SK-N-SH (cell line): Measurements from ENCODE around the gene RCAN1. TPM values are rescaled to one million over a fixed set of nuclear protein-coding genes. Genes with fewer than 3 reads are reported as not detected.

Experiments used
- CTCF ChIA-PET: fragments of 300-600, 350-600 bp; formaldehyde crosslinking; extraction: SDS; loops from one replicate; lab custom pipeline; 2021; lab: Yijun Ruan, JAX
- POLR2A ChIA-PET: fragments of 350-600 bp; sonication (Branson Sonifier 250); formaldehyde crosslinking; extraction: SDS; loops from one replicate; lab custom pipeline; 2020; ENCODE audit warnings: antibody characterized with exemption, inconsistent platforms; lab: Yijun Ruan, JAX
- DNase-seq: peaks from one replicate; pipeline ENCODE4 v3.0.0; 2012
- H2AFZ ChIP-seq: fragments of 200-600 bp; sonication (generic); 2 replicates; pipeline ENCODE4 v1.8.1; 2016; ENCODE audit warnings: antibody characterized with exemption, mild to moderate bottlenecking, low read depth
- H3F3A ChIP-seq: fragments of 200-600 bp; sonication (generic); replicated peaks from 2 replicates; pipeline ENCODE3; 2016; ENCODE audit warnings: antibody characterized with exemption, mild to moderate bottlenecking; ENCODE audit not compliant: insufficient read depth
- H3K27ac ChIP-seq, 2 experiments: fragments of 200-500 bp in 1 of 2; fragments of 200-600 bp in 1 of 2; sonication (Bioruptor generic) in 1 of 2; sonication (generic), shearing (Covaris generic) in 1 of 2; 2 replicates each; pipeline versions ENCODE4 v1.5.1 to v1.6.1; 2014 to 2016; ENCODE audit warnings: low read depth in 2 of 2, inconsistent platforms in 1 of 2, low read length in 1 of 2, mild to moderate bottlenecking in 1 of 2, mixed read lengths in 1 of 2
- H3K27me3 ChIP-seq: fragments of 200-600 bp; sonication (generic), shearing (Covaris generic); 2 replicates; pipeline ENCODE4 v1.6.1; 2016; ENCODE audit warnings: mixed run types; ENCODE audit not compliant: insufficient read depth
- H3K36me3 ChIP-seq, 2 experiments: fragments of 200-500 bp in 1 of 2; fragments of 200-600 bp in 1 of 2; sonication (Bioruptor generic) in 1 of 2; sonication (generic) in 1 of 2; replicated peaks in 1 of 2; 2 replicates each; pipeline versions ENCODE3 to v1.5.1; 2014 to 2016; ENCODE audit warnings: low read length in 1 of 2, mild to moderate bottlenecking in 1 of 2; ENCODE audit not compliant: insufficient read depth in 2 of 2, control insufficient read depth in 1 of 2
- H3K4me1 ChIP-seq, 2 experiments: fragments of 200-500 bp in 1 of 2; fragments of 200-600 bp in 1 of 2; sonication (Bioruptor generic) in 1 of 2; sonication (generic), shearing (Covaris generic) in 1 of 2; 2 replicates each; pipeline versions ENCODE4 v1.5.1 to v1.6.1; 2014 to 2016; ENCODE audit warnings: low read depth in 1 of 2, low read length in 1 of 2, mixed run types in 1 of 2; ENCODE audit not compliant: insufficient read depth in 2 of 2, control insufficient read depth in 1 of 2
- H3K4me2 ChIP-seq: fragments of 200-600 bp; sonication (generic), shearing (Covaris generic); 2 replicates; pipeline ENCODE4 v1.6.1; 2017; ENCODE audit warnings: mixed run types
- H3K4me3 ChIP-seq, 2 experiments: fragments of 200-500 bp in 1 of 2; fragments of 200-600 bp in 1 of 2; sonication (Bioruptor generic) in 1 of 2; sonication (generic), shearing (Covaris generic) in 1 of 2; 2 replicates each; pipeline versions ENCODE4 v1.5.1 to v1.8.1; 2014 to 2016; ENCODE audit warnings: low read depth in 2 of 2, inconsistent platforms in 1 of 2, low read length in 1 of 2, mild to moderate bottlenecking in 1 of 2, mixed read lengths in 1 of 2, moderate library complexity in 1 of 2
- H3K79me2 ChIP-seq: fragments of 200-600 bp; sonication (generic); 2 replicates; pipeline ENCODE4 v1.8.1; 2017; ENCODE audit warnings: mild to moderate bottlenecking; ENCODE audit not compliant: insufficient read depth
- H3K9ac ChIP-seq: fragments of 200-600 bp; sonication (generic); 2 replicates; pipeline ENCODE4 v1.6.1; 2017; ENCODE audit warnings: mixed run types
- H3K9me2 ChIP-seq: fragments of 200-600 bp; sonication (generic); 2 replicates; pipeline ENCODE4 v1.6.1; 2017; ENCODE audit warnings: mixed run types
- H3K9me3 ChIP-seq: fragments of 200-600 bp; sonication (generic); 2 replicates; pipeline ENCODE4 v1.6.1; 2017; ENCODE audit warnings: mixed run types, mild to moderate bottlenecking, moderate library complexity
- H4K20me1 ChIP-seq: fragments of 200-600 bp; sonication (generic); 2 replicates; pipeline ENCODE4 v1.6.1; 2017; ENCODE audit warnings: mild to moderate bottlenecking, mixed run types; ENCODE audit not compliant: insufficient read depth
- ELF1 ChIP-seq: IDR thresholded peaks from 2 replicates; pipeline ENCODE4 v1.4.0; 2012
- EP300 ChIP-seq, 2 experiments: IDR thresholded peaks; 2 replicates each; pipeline versions ENCODE4 v1.4.0 to v1.6.1; 2012; ENCODE audit warnings: borderline replicate concordance in 1 of 2, low read depth in 1 of 2, low read length in 1 of 2
- EZH2phosphoT487 ChIP-seq: fragments of 200-600 bp; sonication (generic); IDR thresholded peaks from 2 replicates; pipeline ENCODE4 v1.6.1; 2017; ENCODE audit warnings: low read depth, mixed run types, mild to moderate bottlenecking, antibody characterized with exemption, moderate library complexity, borderline replicate concordance
- FOSL2 ChIP-seq: IDR thresholded peaks from 2 replicates; pipeline ENCODE4 v1.4.0; 2012; ENCODE audit warnings: low read depth, mild to moderate bottlenecking, moderate library complexity, borderline replicate concordance
- FOXJ3 ChIP-seq: sonication (generic); formaldehyde crosslinking; IDR thresholded peaks from 2 replicates; pipeline ENCODE4 v1.5.1; 2020; ENCODE audit warnings: mild to moderate bottlenecking, missing genetic modification reagents
- FOXM1 ChIP-seq: IDR thresholded peaks from 2 replicates; pipeline ENCODE4 v1.4.0; 2012; ENCODE audit warnings: low read depth, mild to moderate bottlenecking
- MXI1 ChIP-seq: IDR thresholded peaks from 2 replicates; pipeline ENCODE4 v1.6.1; 2012; ENCODE audit warnings: mild to moderate bottlenecking, low read depth, low read length, improper control_type of control experiment
- NFIC ChIP-seq: IDR thresholded peaks from 2 replicates; pipeline ENCODE4 v1.4.0; 2012; ENCODE audit warnings: borderline replicate concordance
- NRF1 ChIP-seq: IDR thresholded peaks from 2 replicates; pipeline ENCODE4 v1.6.1; 2012; ENCODE audit warnings: low read depth, mild to moderate bottlenecking, low read length
- POLR2AphosphoS5 ChIP-seq: IDR thresholded peaks from 2 replicates; pipeline ENCODE4 v1.6.1; 2012; ENCODE audit warnings: low read depth, low read length
- RAD21 ChIP-seq: IDR thresholded peaks from 2 replicates; pipeline ENCODE4 v1.6.1; 2012; ENCODE audit warnings: mild to moderate bottlenecking, low read length
- RFX5 ChIP-seq: IDR thresholded peaks from 2 replicates; pipeline ENCODE4 v1.6.1; 2012; ENCODE audit warnings: mild to moderate bottlenecking, improper control_type of control experiment, low read length
- SMC3 ChIP-seq: IDR thresholded peaks from 2 replicates; pipeline ENCODE4 v1.6.1; 2012; ENCODE audit warnings: low read depth, low read length, improper control_type of control experiment
- TCF12 ChIP-seq: IDR thresholded peaks from 2 replicates; pipeline ENCODE4 v1.4.0; 2012
- WGBS: methylation state at CpG from one replicate; pipeline ENCODE4 v1.1.6; 2017; ENCODE audit warnings: low lambda C conversion rate; 5-methylcytosine and 5-hydroxymethylcytosine counted together
- polyA plus RNA-seq, 3 experiments: library from polyadenylated mRNA; depleted of rRNA; stranded (reverse); fragments of >200 nt; gene quantifications; 2 replicates each; pipeline ENCODE4 v1.2.3, GENCODE V29; 2012
- TF ChIP-seq, protein P1 (sequence below): fragments of 150-350 bp; IDR thresholded peaks from 2 replicates; pipeline ENCODE4 v1.6.1; 2016; ENCODE audit warnings: mild to moderate bottlenecking, low read depth, low read length
- TF ChIP-seq, protein P2 (sequence below): IDR thresholded peaks from 2 replicates; pipeline ENCODE4 v1.4.0; 2012; ENCODE audit warnings: low read depth, borderline replicate concordance
- TF ChIP-seq, protein P3 (sequence below): fragments of 200-600 bp; sonication (generic); IDR thresholded peaks from 2 replicates; pipeline ENCODE4 v1.6.1; 2017; ENCODE audit warnings: antibody characterized with exemption, mild to moderate bottlenecking, moderate library complexity

RCAN1 gene
- polyA plus RNA-seq, 1 of the 3 experiments (the other 2 are of a cell fraction), result 16.7 TPM

DNA sequence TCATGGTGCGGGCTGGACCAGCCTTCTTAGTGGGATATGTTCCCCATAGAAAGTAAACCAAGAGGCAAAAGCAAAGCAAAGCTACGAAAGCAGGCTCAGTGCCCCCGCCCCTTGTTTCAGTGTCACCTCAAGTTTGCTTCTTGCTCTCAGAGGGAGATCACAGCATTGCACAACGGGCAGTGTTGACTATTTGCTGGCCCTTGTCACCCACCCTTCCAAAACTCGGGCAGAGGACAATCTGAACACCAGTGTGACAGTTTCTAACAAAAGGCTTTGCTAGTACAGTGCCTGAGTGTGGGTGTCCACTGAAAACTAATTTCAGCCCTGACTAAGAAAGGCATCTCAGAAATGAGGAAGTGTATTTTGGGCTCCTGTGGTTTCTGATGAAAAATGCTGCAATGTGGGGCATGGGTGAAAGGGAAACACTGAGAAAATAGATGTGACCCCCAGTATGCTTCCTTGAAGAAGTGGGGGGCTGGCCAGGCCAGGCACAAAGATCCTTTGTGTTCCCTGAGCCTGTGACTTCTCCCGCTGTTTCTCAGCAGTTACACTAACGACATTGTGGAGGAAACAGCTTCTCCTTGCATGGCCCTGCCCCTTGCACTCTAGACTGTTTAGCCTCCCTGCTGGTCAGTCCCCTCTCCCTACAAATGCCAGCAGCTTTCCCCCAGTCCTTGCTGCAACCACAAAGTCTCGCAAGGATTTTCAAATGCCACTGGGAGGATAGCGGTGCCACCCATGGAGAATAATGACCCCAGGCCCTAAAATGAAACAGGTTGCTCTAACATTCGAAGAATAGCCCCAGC, 69.6 kb downstream of the RCAN1 start:
- H3K27ac ChIP-seq, result peak overlapping the region; percentile 67 to 73
- no peak overlapping the region for H3K4me3 ChIP-seq
- ChIA-PET POLR2A (no interaction called here), CTCF (interaction anchor here (0.6 kb wide), 1 partner anchor 8 kb away, joined by 3 read pairs; no protein-coding TSS in a partner anchor)
- peak overlapping the region; percentile 49; the same call in 1 of the 2 replicates for H3K9ac ChIP-seq
- no peaks in the 10 kb centered on the region for H4K20me1 ChIP-seq
- H3K9me2 ChIP-seq, result no peaks in the 10 kb centered on the region
- no peaks in the 10 kb centered on the region for H3K36me3 ChIP-seq
- H3K4me2 ChIP-seq, result peak overlapping the region; percentile 48
- H3K9me3 ChIP-seq, result no peaks in the 10 kb centered on the region
- peak overlapping the region; percentile 69 for H2AFZ ChIP-seq
- H3K4me1 ChIP-seq, result peaks cover 2 to 16% of the 10 kb centered on the region in 2 experiments; a peak in 3 of 4 replicates
- DNase-seq, result no peak
- WGBS, result 73% methylated on average over 8 of the region's 10 CpGs
- TF ChIP-seq, protein P1, sequence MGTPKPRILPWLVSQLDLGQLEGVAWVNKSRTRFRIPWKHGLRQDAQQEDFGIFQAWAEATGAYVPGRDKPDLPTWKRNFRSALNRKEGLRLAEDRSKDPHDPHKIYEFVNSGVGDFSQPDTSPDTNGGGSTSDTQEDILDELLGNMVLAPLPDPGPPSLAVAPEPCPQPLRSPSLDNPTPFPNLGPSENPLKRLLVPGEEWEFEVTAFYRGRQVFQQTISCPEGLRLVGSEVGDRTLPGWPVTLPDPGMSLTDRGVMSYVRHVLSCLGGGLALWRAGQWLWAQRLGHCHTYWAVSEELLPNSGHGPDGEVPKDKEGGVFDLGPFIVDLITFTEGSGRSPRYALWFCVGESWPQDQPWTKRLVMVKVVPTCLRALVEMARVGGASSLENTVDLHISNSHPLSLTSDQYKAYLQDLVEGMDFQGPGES, result no peak
- TF ChIP-seq NFIC (no peak), TCF12 (no peak), ELF1 (peak; percentile 91), NRF1 (no peak), FOSL2 (peak; percentile 3; the same call in 1 of the 2 replicates), MXI1 (no peak), RFX5 (no peak), EZH2phosphoT487 (no peak), FOXM1 (no peak)
- TF ChIP-seq, protein P2, sequence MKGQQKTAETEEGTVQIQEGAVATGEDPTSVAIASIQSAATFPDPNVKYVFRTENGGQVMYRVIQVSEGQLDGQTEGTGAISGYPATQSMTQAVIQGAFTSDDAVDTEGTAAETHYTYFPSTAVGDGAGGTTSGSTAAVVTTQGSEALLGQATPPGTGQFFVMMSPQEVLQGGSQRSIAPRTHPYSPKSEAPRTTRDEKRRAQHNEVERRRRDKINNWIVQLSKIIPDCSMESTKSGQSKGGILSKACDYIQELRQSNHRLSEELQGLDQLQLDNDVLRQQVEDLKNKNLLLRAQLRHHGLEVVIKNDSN, result no peak
- H3K27me3 ChIP-seq, result no peaks in the 10 kb centered on the region
- H3K79me2 ChIP-seq, result 0 out of 2 replicates have a peak, but pooled peaks cover 4% of the 10 kb centered on the region
- peaks cover 4% of the 10 kb centered on the region for H3F3A ChIP-seq

DNA sequence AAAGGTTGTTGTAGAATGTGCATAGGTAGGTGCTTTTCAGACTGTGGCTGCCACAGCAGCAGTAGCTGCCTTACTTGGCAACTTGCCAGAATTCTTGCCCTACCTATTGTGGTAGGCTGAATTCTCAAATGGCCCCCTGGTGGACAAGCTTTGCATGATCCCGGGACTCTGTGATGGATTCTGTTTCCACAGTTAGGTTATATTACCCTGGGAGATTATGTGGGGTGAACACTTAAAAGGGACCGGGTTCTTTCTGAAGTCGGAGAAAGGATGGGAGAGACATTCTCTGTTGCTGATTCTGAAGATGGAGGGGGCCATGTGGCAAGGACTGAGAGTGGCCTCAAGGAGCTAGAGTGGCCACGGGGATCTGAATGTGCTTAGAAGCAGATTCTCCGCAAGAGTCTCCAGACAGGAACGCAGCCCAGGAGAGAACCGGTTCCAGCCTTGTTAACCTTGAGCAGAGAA, 70.8 kb downstream of the RCAN1 start:
- no peak overlapping the region for H2AFZ ChIP-seq
- H3K4me2 ChIP-seq, result no peak overlapping the region
- peaks cover 2 to 16% of the 10 kb centered on the region in 2 experiments; a peak in 3 of 4 replicates for H3K4me1 ChIP-seq
- H3K79me2 ChIP-seq, result no peaks in the 10 kb centered on the region
- H3K36me3 ChIP-seq, result no peaks in the 10 kb centered on the region
- H3F3A ChIP-seq, result peaks cover 8% of the 10 kb centered on the region
- H3K9me3 ChIP-seq, result no peaks in the 10 kb centered on the region
- POLR2A ChIA-PET, result interaction anchor here (0.6 kb wide), 1 partner anchor 846 kb away, joined by 3 read pairs; no protein-coding TSS in a partner anchor
- H3K4me3 ChIP-seq, result no peak overlapping the region
- peak; percentile 72 for DNase-seq
- CTCF ChIA-PET, result interaction anchor here (1.0 to 1.8 kb wide), 8 partner anchors 10 to 58 kb away, joined by 3 to 16 read pairs (median 6); no protein-coding TSS in a partner anchor
- 79% methylated on average over 7 of the region's 7 CpGs for WGBS
- no peak overlapping the region for H3K9ac ChIP-seq
- TF ChIP-seq, protein P3, sequence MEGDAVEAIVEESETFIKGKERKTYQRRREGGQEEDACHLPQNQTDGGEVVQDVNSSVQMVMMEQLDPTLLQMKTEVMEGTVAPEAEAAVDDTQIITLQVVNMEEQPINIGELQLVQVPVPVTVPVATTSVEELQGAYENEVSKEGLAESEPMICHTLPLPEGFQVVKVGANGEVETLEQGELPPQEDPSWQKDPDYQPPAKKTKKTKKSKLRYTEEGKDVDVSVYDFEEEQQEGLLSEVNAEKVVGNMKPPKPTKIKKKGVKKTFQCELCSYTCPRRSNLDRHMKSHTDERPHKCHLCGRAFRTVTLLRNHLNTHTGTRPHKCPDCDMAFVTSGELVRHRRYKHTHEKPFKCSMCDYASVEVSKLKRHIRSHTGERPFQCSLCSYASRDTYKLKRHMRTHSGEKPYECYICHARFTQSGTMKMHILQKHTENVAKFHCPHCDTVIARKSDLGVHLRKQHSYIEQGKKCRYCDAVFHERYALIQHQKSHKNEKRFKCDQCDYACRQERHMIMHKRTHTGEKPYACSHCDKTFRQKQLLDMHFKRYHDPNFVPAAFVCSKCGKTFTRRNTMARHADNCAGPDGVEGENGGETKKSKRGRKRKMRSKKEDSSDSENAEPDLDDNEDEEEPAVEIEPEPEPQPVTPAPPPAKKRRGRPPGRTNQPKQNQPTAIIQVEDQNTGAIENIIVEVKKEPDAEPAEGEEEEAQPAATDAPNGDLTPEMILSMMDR, result peak; percentile 71
- TF ChIP-seq EP300 (IDR thresholded peaks at IDR 0.05; ENCODE audit: borderline replicate concordance in 1 of 2, low read depth in 1 of 2, low read length in 1 of 2) (no peak), RAD21 (peak; percentile 58), NFIC (peak; percentile 96), SMC3 (peak; percentile 58), FOXJ3 (CRISPR knock-in tag) (no peak), POLR2AphosphoS5 (0 out of 2 replicates have a peak, but pooled peaks have one; percentile 18)
- no peaks in the 10 kb centered on the region for H3K9me2 ChIP-seq
- H3K27ac ChIP-seq, result peak overlapping the region in 1 of 2 experiments; percentile 73; a peak in 1 of 4 replicates
- no peaks in the 10 kb centered on the region for H4K20me1 ChIP-seq
- H3K27me3 ChIP-seq, result no peaks in the 10 kb centered on the region
